ELF-1 (cell line): ENCODE measurements around the gene CDX2.

Source experiments
- DNase-seq: peaks from one replicate; pipeline ENCODE4 v3.0.0-alpha.2; 2016; ENCODE audit warnings: low read depth, low spot score

Gene CDX2

GRCh38 chr13:27979001-27979643 lies 10.0 kb upstream of the CDX2 start:
- DNase-seq, result no peak

- DNase-seq, result peak; percentile 82
These were observed 9.3 kb upstream of the CDX2 start for GRCh38 chr13:27978301-27978968.

- DNase-seq, result peak; percentile 69
These were observed 8.6 kb upstream of the CDX2 start for GRCh38 chr13:27977476-27978300.

- no peak for DNase-seq
These were observed 7.4 kb upstream of the CDX2 start for GRCh38 chr13:27976362-27977091.

GRCh38 chr13:27975564-27976361 lies 6.6 kb upstream of the CDX2 start:
- peak; percentile 59 for DNase-seq

GRCh38 chr13:27973961-27974662 lies 5.0 kb upstream of the CDX2 start:
- no peak for DNase-seq

GRCh38 chr13:27973291-27973690 lies 4.2 kb upstream of the CDX2 start:
- DNase-seq, result no peak

GRCh38 chr13:27972478-27972820 lies 3.3 kb upstream of the CDX2 start:
- no peak for DNase-seq

GRCh38 chr13:27971776-27972477 lies 2.8 kb upstream of the CDX2 start:
- DNase-seq, result peak; percentile 71

- peak; percentile 97 for DNase-seq
These were observed 2.1 kb upstream of the CDX2 start for GRCh38 chr13:27971236-27971645.

- peak; percentile 50 for DNase-seq
These were observed 1.5 kb upstream of the CDX2 start for GRCh38 chr13:27970382-27971235.

- DNase-seq, result peak; percentile 2
These were observed 733 bp upstream of the CDX2 start for GRCh38 chr13:27969866-27970229.

- DNase-seq, result peak; percentile 52
These were observed 616 bp downstream of the CDX2 start for GRCh38 chr13:27968316-27969081.

- DNase-seq, result peak; percentile 55
These were observed 1.3 kb downstream of the CDX2 start for GRCh38 chr13:27967736-27968315.

- peak; percentile 57 for DNase-seq
These were observed 1.8 kb downstream of the CDX2 start for GRCh38 chr13:27967203-27967735.

GRCh38 chr13:27966641-27967202 lies 2.4 kb downstream of the CDX2 start:
- peak; percentile 93 for DNase-seq
